ENCODE data around the gene ABI3BP. TPM values are rescaled to one million over a fixed set of nuclear protein-coding genes. Genes with fewer than 3 reads are reported as not detected.

Gene ABI3BP
- total RNA-seq, 2 experiments from 2014 or later, result not detected

- no peaks in the 10 kb centered on the region for H3K36me3 Mint-ChIP-seq (ENCODE audit: low read depth)
- no peaks in the 10 kb centered on the region for H3K9me3 Mint-ChIP-seq
- ChIA-PET POLR2A (no interaction called here), CTCF (no interaction called here)
- intact Hi-C loops (cut with DNase I, micrococcal nuclease), result no loop called here
- Histone ChIP-seq H3K4me3 (ENCODE audit: low read length) (no peak overlapping the region), H3K36me3 (ENCODE audit: insufficient read depth, low read length) (no peaks in the 10 kb centered on the region), H3K27ac (ENCODE audit: low read depth in 1 of 2, low read length in 2 of 2) (no peak overlapping the region), H3K4me1 (ENCODE audit: insufficient read depth, low read length) (no peaks in the 10 kb centered on the region), H3K27me3 (ENCODE audit: control insufficient read depth in 1 of 2, insufficient read depth in 2 of 2, low read length in 2 of 2) (no peaks in the 10 kb centered on the region), H3K9me3 (ENCODE audit: control insufficient read depth in 1 of 2, insufficient read depth in 1 of 2, low read length in 2 of 2) (no peaks in the 10 kb centered on the region)
- ATAC-seq (ENCODE audit: poor library complexity), result no peak
- no peaks in the 10 kb centered on the region for H3K4me1 Mint-ChIP-seq (ENCODE audit: low read depth)
- TF ChIP-seq CTCF (IDR thresholded peaks at IDR 0.05), result no peak
- DNase-seq, result no peak
- no peaks in the 10 kb centered on the region for H3K27me3 Mint-ChIP-seq
- no peak overlapping the region for H3K4me3 Mint-ChIP-seq
- H3K27ac Mint-ChIP-seq, result no peak overlapping the region
Observed at GRCh38 chr3:100766069-100766468, 227.2 kb downstream of the ABI3BP start.

- Histone ChIP-seq H3K36me3 (ENCODE audit: insufficient read depth, low read length) (no peaks in the 10 kb centered on the region), H3K27me3 (ENCODE audit: control insufficient read depth in 1 of 2, insufficient read depth in 2 of 2, low read length in 2 of 2) (no peaks in the 10 kb centered on the region), H3K27ac (ENCODE audit: low read depth in 1 of 2, low read length in 2 of 2) (no peak overlapping the region), H3K4me3 (ENCODE audit: low read length) (no peak overlapping the region), H3K9me3 (ENCODE audit: control insufficient read depth in 1 of 2, insufficient read depth in 1 of 2, low read length in 2 of 2) (no peaks in the 10 kb centered on the region), H3K4me1 (ENCODE audit: insufficient read depth, low read length) (no peaks in the 10 kb centered on the region)
- Mint-ChIP-seq H3K4me1 (ENCODE audit: low read depth) (no peaks in the 10 kb centered on the region), H3K27me3 (no peaks in the 10 kb centered on the region), H3K4me3 (no peak overlapping the region), H3K27ac (no peak overlapping the region), H3K36me3 (ENCODE audit: low read depth) (no peaks in the 10 kb centered on the region), H3K9me3 (no peaks in the 10 kb centered on the region)
- intact Hi-C loops (cut with DNase I, micrococcal nuclease), result no loop called here
- POLR2A ChIA-PET, result no interaction called here
- TF ChIP-seq CTCF (IDR thresholded peaks at IDR 0.05), result no peak
- CTCF ChIA-PET, result no interaction called here
- ATAC-seq (ENCODE audit: poor library complexity), result no peak
- DNase-seq, result no peak
Observed at GRCh38 chr3:100765437-100765975, 227.7 kb downstream of the ABI3BP start.

GRCh38 chr3:100761951-100762350 is 231.3 kb downstream of the ABI3BP start:
- ChIA-PET POLR2A (no interaction called here), CTCF (no interaction called here)
- H3K4me3 ChIP-seq (ENCODE audit: low read length), result no peak overlapping the region
- H3K27ac ChIP-seq (ENCODE audit: low read depth in 1 of 2, low read length in 2 of 2), result no peak overlapping the region
- no peaks in the 10 kb centered on the region for H3K36me3 ChIP-seq (ENCODE audit: insufficient read depth, low read length)
- H3K9me3 Mint-ChIP-seq, result no peaks in the 10 kb centered on the region
- ATAC-seq (ENCODE audit: poor library complexity) (no peak), DNase-seq (no peak)
- H3K27ac Mint-ChIP-seq, result no peak overlapping the region
- H3K27me3 ChIP-seq (ENCODE audit: control insufficient read depth in 1 of 2, insufficient read depth in 2 of 2, low read length in 2 of 2), result no peaks in the 10 kb centered on the region
- no peak overlapping the region for H3K4me3 Mint-ChIP-seq
- H3K4me1 ChIP-seq (ENCODE audit: insufficient read depth, low read length), result no peaks in the 10 kb centered on the region
- intact Hi-C loops (cut with DNase I, micrococcal nuclease), result no loop called here
- no peaks in the 10 kb centered on the region for H3K27me3 Mint-ChIP-seq
- no peaks in the 10 kb centered on the region for H3K36me3 Mint-ChIP-seq (ENCODE audit: low read depth)
- TF ChIP-seq CTCF (IDR thresholded peaks at IDR 0.05), result no peak
- H3K9me3 ChIP-seq (ENCODE audit: control insufficient read depth in 1 of 2, insufficient read depth in 1 of 2, low read length in 2 of 2), result no peaks in the 10 kb centered on the region
- H3K4me1 Mint-ChIP-seq (ENCODE audit: low read depth), result no peaks in the 10 kb centered on the region

All from CD4-positive, alpha-beta T cell (primary cell).